Measurements from ENCODE around the gene CRTAC1. TPM values are rescaled to one million over a fixed set of nuclear protein-coding genes. Genes with fewer than 3 reads are reported as not detected.

The CRTAC1 gene
- total RNA-seq, 1 experiment from 2014 or later = 0.20 TPM

GRCh38 chr10:97943294-97943693, 87.1 kb downstream of the CRTAC1 start:
- DNase-seq (ENCODE audit: low read depth, low spot score) (peak; percentile 8), ATAC-seq (no peak)
- Histone ChIP-seq H3K9ac (ENCODE audit: low read length) (no peak overlapping the region), H3K27ac (ENCODE audit: low read depth, low read length) (no peak overlapping the region), H3K27me3 (ENCODE audit: insufficient read depth, low read length) (peaks cover 51% of the 10 kb centered on the region), H4K20me1 (ENCODE audit: insufficient read depth) (no peaks in the 10 kb centered on the region), H2AFZ (ENCODE audit: low read depth, low read length, poor library complexity, severe bottlenecking) (no peak overlapping the region), H3K79me2 (ENCODE audit: insufficient read depth, low read length) (no peaks in the 10 kb centered on the region), H3K4me2 (ENCODE audit: low read length) (no peak overlapping the region), H3K4me3 (replicated peaks in 1 of 2; ENCODE audit: low read depth in 1 of 2, low read length in 2 of 2) (no peak overlapping the region), H3K9me2 (ENCODE audit: insufficient read depth) (no peaks in the 10 kb centered on the region), H3K9me3 (ENCODE audit: control insufficient read depth in 1 of 2, insufficient read depth in 1 of 2, low read depth in 1 of 2, low read length in 2 of 2) (no peaks in the 10 kb centered on the region), H3K4me1 (ENCODE audit: control insufficient read depth in 1 of 2, insufficient read depth in 2 of 2, low read length in 2 of 2) (no peaks in the 10 kb centered on the region), H3K36me3 (ENCODE audit: control insufficient read depth in 1 of 2, insufficient read depth in 2 of 2, low read length in 2 of 2) (no peaks in the 10 kb centered on the region)
- intact Hi-C loops (cut with micrococcal nuclease) = no loop called here
- ChIA-PET CTCF (no interaction called here), POLR2A (no interaction called here), RAD21 (ENCODE audit: low non-redundant PET in 1 of 2, low total read pairs in 2 of 2, uncharacterized antibody in 2 of 2, unreplicated experiment in 2 of 2) (no interaction called here)
- TF ChIP-seq, protein P1, sequence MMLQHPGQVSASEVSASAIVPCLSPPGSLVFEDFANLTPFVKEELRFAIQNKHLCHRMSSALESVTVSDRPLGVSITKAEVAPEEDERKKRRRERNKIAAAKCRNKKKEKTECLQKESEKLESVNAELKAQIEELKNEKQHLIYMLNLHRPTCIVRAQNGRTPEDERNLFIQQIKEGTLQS (IDR thresholded peaks at IDR 0.05) = no peak
- TF ChIP-seq, protein P2, sequence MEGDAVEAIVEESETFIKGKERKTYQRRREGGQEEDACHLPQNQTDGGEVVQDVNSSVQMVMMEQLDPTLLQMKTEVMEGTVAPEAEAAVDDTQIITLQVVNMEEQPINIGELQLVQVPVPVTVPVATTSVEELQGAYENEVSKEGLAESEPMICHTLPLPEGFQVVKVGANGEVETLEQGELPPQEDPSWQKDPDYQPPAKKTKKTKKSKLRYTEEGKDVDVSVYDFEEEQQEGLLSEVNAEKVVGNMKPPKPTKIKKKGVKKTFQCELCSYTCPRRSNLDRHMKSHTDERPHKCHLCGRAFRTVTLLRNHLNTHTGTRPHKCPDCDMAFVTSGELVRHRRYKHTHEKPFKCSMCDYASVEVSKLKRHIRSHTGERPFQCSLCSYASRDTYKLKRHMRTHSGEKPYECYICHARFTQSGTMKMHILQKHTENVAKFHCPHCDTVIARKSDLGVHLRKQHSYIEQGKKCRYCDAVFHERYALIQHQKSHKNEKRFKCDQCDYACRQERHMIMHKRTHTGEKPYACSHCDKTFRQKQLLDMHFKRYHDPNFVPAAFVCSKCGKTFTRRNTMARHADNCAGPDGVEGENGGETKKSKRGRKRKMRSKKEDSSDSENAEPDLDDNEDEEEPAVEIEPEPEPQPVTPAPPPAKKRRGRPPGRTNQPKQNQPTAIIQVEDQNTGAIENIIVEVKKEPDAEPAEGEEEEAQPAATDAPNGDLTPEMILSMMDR (IDR thresholded peaks at IDR 0.05 in 2 of 3, conservative IDR thresholded peaks at IDR 0.05 in 1 of 3; ENCODE audit: borderline replicate concordance in 1 of 3, insufficient read depth in 1 of 3, low read depth in 2 of 3, low read length in 2 of 3) = peak; percentile 20 to 74 (median 34); a peak in 4 of 6 replicates
- TF ChIP-seq ZNF274 (IDR thresholded peaks at IDR 0.05; ENCODE audit: low read depth, low read length) (no peak), SRF (IDR thresholded peaks at IDR 0.05; ENCODE audit: low read depth) (no peak), ELF1 (IDR thresholded peaks at IDR 0.05; ENCODE audit: borderline replicate concordance, low read depth) (no peak), EZH2 (IDR thresholded peaks at IDR 0.05) (no peak), CEBPB (IDR thresholded peaks at IDR 0.05; ENCODE audit: low read depth) (no peak), CBX3 (IDR thresholded peaks at IDR 0.05; ENCODE audit: low read depth) (0 out of 2 replicates have a peak, but pooled peaks have one; percentile 16), ZFX (IDR thresholded peaks at IDR 0.05) (no peak), SP1 (IDR thresholded peaks at IDR 0.05; ENCODE audit: low read depth) (no peak), RAD21 (IDR thresholded peaks at IDR 0.05; ENCODE audit: low read depth) (peak; percentile 58), POLR2A (IDR thresholded peaks at IDR 0.05; ENCODE audit: borderline replicate concordance, extremely low read depth, insufficient read depth, insufficient read length) (no peak), EZH2phosphoT487 (IDR thresholded peaks at IDR 0.05; ENCODE audit: borderline replicate concordance) (no peak), JUND (IDR thresholded peaks at IDR 0.05) (no peak), POLR2AphosphoS5 (IDR thresholded peaks at IDR 0.05; ENCODE audit: low read depth, low read length) (no peak)
- TF ChIP-seq, protein P3, sequence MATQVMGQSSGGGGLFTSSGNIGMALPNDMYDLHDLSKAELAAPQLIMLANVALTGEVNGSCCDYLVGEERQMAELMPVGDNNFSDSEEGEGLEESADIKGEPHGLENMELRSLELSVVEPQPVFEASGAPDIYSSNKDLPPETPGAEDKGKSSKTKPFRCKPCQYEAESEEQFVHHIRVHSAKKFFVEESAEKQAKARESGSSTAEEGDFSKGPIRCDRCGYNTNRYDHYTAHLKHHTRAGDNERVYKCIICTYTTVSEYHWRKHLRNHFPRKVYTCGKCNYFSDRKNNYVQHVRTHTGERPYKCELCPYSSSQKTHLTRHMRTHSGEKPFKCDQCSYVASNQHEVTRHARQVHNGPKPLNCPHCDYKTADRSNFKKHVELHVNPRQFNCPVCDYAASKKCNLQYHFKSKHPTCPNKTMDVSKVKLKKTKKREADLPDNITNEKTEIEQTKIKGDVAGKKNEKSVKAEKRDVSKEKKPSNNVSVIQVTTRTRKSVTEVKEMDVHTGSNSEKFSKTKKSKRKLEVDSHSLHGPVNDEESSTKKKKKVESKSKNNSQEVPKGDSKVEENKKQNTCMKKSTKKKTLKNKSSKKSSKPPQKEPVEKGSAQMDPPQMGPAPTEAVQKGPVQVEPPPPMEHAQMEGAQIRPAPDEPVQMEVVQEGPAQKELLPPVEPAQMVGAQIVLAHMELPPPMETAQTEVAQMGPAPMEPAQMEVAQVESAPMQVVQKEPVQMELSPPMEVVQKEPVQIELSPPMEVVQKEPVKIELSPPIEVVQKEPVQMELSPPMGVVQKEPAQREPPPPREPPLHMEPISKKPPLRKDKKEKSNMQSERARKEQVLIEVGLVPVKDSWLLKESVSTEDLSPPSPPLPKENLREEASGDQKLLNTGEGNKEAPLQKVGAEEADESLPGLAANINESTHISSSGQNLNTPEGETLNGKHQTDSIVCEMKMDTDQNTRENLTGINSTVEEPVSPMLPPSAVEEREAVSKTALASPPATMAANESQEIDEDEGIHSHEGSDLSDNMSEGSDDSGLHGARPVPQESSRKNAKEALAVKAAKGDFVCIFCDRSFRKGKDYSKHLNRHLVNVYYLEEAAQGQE (IDR thresholded peaks at IDR 0.05; ENCODE audit: low read depth) = no peak
- TF ChIP-seq, protein P4, sequence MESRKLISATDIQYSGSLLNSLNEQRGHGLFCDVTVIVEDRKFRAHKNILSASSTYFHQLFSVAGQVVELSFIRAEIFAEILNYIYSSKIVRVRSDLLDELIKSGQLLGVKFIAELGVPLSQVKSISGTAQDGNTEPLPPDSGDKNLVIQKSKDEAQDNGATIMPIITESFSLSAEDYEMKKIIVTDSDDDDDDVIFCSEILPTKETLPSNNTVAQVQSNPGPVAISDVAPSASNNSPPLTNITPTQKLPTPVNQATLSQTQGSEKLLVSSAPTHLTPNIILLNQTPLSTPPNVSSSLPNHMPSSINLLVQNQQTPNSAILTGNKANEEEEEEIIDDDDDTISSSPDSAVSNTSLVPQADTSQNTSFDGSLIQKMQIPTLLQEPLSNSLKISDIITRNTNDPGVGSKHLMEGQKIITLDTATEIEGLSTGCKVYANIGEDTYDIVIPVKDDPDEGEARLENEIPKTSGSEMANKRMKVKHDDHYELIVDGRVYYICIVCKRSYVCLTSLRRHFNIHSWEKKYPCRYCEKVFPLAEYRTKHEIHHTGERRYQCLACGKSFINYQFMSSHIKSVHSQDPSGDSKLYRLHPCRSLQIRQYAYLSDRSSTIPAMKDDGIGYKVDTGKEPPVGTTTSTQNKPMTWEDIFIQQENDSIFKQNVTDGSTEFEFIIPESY (IDR thresholded peaks at IDR 0.05; ENCODE audit: extremely low read depth, insufficient replicate concordance, low read length) = no peak
- BruUV-seq (replicated peaks) = no TSS peak

Data from HCT116 (cell line).